Endothelial cell (in vitro differentiated cells): ENCODE measurements around the gene DRC1. TPM values are rescaled to one million over a fixed set of nuclear protein-coding genes. Genes with fewer than 3 reads are reported as not detected.

Source experiments
- DNase-seq: peaks from one replicate; pipeline ENCODE4 v3.0.0; 2021; ENCODE audit warnings: low spot score
- H3K27ac Mint-ChIP-seq: one replicate; pipeline ENCODE4 v1.8.0; 2021; ENCODE audit warnings: mixed read lengths, inconsistent platforms; ENCODE audit not compliant: unreplicated experiment
- H3K27me3 Mint-ChIP-seq: one replicate; pipeline ENCODE4 v1.8.0; 2021; ENCODE audit warnings: mild to moderate bottlenecking, moderate library complexity, mixed read lengths, inconsistent platforms; ENCODE audit not compliant: unreplicated experiment
- H3K36me3 Mint-ChIP-seq: one replicate; pipeline ENCODE4 v1.8.0; 2021; ENCODE audit warnings: mild to moderate bottlenecking, low read depth, mixed read lengths, inconsistent platforms; ENCODE audit not compliant: unreplicated experiment
- H3K4me1 Mint-ChIP-seq: one replicate; pipeline ENCODE4 v1.8.0; 2021; ENCODE audit warnings: mild to moderate bottlenecking, mixed read lengths, inconsistent platforms; ENCODE audit not compliant: unreplicated experiment
- H3K4me3 Mint-ChIP-seq: one replicate; pipeline ENCODE4 v1.8.0; 2021; ENCODE audit warnings: mild to moderate bottlenecking, mixed read lengths, inconsistent platforms; ENCODE audit not compliant: unreplicated experiment
- H3K9me3 Mint-ChIP-seq: one replicate; pipeline ENCODE4 v1.8.0; 2021; ENCODE audit warnings: mixed read lengths, inconsistent platforms; ENCODE audit not compliant: unreplicated experiment
- total RNA-seq: library from RNA; stranded (reverse); fragmentation: NEBNext Ultra II Directional; extraction: Animal tissue kit (Norgen Biotek cat#: 25700); gene quantifications from one replicate; pipeline ENCODE4 v1.2.1, GENCODE V29; 2021; ENCODE audit not compliant: unreplicated experiment
- TF ChIP-seq, protein P1 (sequence below): fragments of 200-600 bp; sonication (generic); IDR thresholded peaks from one replicate; pipeline ENCODE4 v1.5.0; 2021; ENCODE audit warnings: antibody characterized with exemption; ENCODE audit not compliant: unreplicated experiment

Gene DRC1
- total RNA-seq, 1 donor from 2014 or later, result 0.36 TPM

DNA sequence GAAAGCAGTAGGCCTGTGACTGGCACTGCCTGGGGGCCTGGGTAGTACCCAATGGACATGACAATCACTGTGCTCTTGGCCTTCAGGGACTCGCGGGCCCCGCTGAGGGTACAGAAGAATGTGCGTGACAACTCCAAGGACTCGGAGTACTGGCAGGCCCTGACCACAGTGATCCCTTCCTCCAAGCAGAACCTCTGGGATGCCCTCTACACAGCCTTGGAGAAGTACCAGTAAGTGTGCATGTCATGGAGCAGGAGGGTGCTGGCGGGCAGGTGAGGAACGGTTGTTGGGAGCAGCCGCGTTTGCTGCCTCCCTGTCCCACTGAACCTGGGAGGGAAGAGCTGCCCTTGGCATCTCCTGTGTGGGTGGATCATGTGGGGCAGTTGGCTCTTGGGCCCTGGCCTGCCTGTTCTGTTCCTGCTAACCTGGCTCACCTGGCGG lies 52.9 kb downstream of the DRC1 start:
- Mint-ChIP-seq H3K4me3 (no peak overlapping the region), H3K27ac (no peak overlapping the region), H3K4me1 (peaks cover 34% of the 10 kb centered on the region), H3K36me3 (peaks cover 5% of the 10 kb centered on the region), H3K9me3 (peaks cover 6% of the 10 kb centered on the region), H3K27me3 (peaks cover 13% of the 10 kb centered on the region)
- no peak for DNase-seq
- TF ChIP-seq, protein P1, sequence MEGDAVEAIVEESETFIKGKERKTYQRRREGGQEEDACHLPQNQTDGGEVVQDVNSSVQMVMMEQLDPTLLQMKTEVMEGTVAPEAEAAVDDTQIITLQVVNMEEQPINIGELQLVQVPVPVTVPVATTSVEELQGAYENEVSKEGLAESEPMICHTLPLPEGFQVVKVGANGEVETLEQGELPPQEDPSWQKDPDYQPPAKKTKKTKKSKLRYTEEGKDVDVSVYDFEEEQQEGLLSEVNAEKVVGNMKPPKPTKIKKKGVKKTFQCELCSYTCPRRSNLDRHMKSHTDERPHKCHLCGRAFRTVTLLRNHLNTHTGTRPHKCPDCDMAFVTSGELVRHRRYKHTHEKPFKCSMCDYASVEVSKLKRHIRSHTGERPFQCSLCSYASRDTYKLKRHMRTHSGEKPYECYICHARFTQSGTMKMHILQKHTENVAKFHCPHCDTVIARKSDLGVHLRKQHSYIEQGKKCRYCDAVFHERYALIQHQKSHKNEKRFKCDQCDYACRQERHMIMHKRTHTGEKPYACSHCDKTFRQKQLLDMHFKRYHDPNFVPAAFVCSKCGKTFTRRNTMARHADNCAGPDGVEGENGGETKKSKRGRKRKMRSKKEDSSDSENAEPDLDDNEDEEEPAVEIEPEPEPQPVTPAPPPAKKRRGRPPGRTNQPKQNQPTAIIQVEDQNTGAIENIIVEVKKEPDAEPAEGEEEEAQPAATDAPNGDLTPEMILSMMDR, result no peak

DNA sequence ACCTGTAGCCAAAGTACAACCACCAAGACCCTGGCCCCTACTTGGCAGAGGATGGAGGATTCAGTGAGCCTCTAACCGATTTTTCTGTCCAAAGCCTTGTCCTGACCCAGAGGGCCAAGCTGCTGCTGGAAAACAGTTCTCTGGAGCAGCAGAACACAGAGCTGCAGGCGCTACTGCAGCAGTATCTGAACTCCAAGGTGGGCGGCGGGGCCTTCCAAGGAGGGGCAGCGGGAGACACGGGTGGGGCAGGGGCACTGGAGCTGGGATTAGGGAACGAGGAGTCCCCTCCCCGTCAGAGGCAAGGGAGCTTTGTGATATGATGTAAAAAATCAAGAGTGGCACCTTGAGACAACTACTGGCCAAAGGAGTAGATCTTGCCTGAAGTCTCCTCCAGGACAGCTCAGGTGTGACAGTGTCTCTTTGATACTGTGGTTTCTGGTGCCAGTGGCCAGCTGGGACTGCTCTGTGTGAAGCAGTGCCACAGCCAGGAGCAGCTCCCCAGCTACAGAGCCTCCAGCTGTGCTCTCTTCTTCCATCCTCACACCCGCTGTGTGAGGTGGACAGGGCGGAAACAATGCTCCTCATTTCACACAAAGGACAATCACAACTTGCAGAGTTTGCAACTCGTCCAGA lies 53.4 kb downstream of the DRC1 start:
- Mint-ChIP-seq H3K36me3 (peaks cover 5% of the 10 kb centered on the region), H3K9me3 (peaks cover 6% of the 10 kb centered on the region), H3K27me3 (peaks cover 13% of the 10 kb centered on the region), H3K4me1 (peaks cover 34% of the 10 kb centered on the region), H3K27ac (no peak overlapping the region), H3K4me3 (no peak overlapping the region)
- DNase-seq, result no peak
- TF ChIP-seq, protein P1, result no peak

DNA sequence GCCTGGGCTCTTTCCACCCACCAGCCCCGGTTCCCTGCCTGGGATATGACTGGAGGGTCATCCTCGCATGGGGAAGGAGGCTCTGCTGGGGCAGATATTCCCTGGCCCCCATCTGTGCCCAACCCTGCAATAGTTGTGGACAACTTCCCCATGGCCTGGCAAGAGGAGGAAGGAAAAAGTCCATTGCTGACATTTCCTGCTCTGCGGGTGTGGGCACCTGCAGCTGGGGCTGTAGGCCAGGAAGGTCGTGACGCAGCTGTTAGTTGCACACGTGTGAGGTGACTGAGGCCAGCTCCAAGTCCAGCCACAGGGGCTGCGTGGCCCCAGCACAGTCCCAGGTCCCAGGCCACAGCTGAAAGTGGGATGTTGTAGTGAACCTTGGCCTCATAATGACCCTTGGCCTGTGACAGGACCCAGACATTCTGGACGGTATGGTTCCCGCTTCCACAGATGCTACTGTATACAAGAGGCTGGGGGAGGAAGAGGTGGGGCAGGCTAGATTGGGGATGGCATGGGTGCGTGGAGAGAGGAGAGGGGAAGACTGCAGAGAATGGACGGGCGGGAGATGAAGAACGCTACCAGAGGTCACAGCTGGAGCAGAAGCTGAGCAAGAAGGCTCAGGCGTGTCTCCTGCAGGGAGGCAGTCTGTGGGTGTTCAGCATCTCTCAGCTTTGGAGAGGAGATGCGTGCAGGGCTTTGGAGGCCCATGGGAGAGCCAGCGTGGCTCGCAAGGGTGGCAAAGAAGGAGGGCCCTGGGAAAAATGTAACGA lies 54.1 kb downstream of the DRC1 start:
- H3K36me3 Mint-ChIP-seq, result peaks cover 5% of the 10 kb centered on the region
- H3K9me3 Mint-ChIP-seq, result peaks cover 6% of the 10 kb centered on the region
- TF ChIP-seq, protein P1, result no peak
- H3K4me3 Mint-ChIP-seq, result no peak overlapping the region
- H3K4me1 Mint-ChIP-seq, result peaks cover 34% of the 10 kb centered on the region
- peaks cover 12% of the 10 kb centered on the region for H3K27me3 Mint-ChIP-seq
- no peak for DNase-seq
- H3K27ac Mint-ChIP-seq, result no peak overlapping the region

DNA sequence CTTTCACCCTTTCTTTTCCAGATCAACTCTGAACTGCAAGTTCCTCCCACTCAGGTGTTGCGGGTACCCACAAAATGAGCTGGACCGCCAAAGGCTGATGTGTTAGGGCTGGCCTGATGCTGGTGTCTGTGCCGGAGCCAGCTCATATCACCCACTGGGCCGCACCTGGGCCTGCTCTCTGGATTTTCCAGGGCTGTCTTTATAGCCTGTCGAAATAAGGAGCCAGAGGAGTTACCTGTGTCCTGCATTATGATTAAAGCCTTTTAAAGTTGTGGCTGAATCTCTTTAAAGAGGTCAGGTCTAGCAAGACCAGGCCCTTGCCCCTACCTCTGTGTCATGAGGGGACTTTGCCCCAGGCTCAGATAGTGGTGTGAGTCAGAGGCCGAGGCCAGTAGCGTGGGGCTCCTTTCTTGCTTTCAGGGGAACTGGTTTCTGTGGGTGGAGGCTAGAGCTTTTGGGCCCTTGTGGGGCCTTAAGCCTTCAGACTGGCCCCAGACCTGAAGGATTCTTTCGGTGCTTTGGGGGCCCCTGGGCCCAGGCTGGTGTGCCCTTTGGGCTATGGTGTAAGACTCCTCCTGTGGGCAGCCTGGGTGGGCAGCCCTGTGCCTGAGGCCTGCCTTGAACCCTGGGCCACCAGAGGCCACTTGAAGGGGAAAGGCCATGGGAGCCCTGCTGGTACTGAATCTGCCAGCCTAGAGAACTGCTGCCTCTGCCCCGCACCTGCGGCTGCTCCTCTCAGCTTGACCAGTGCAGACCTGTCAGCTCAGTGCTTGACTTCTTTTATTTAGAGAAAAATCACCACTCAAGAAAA lies 54.9 kb downstream of the DRC1 start:
- Mint-ChIP-seq H3K27ac (no peak overlapping the region), H3K4me1 (peaks cover 34% of the 10 kb centered on the region), H3K27me3 (peaks cover 10% of the 10 kb centered on the region), H3K9me3 (peaks cover 6% of the 10 kb centered on the region), H3K36me3 (peaks cover 5% of the 10 kb centered on the region), H3K4me3 (no peak overlapping the region)
- DNase-seq, result no peak
- TF ChIP-seq, protein P1, result no peak
